K562 (cell line): Measurements from ENCODE around the gene C16orf95. TPM values are rescaled to one million over a fixed set of nuclear protein-coding genes. Genes with fewer than 3 reads are reported as not detected.

Source experiments
- CBX1 ChIP-seq: sonication (generic); IDR thresholded peaks from 2 replicates; pipeline ENCODE4 v1.6.1; 2016; ENCODE audit warnings: antibody characterized with exemption, low read depth, mild to moderate bottlenecking
- HNRNPH1 ChIP-seq: fragments of 200-400 bp; formaldehyde crosslinking; optimal IDR thresholded peaks from 2 replicates; pipeline ENCODE3; 2017; ENCODE audit warnings: low read depth, mild to moderate bottlenecking, low read length, moderate library complexity
- IRF1 ChIP-seq: sonication (generic); formaldehyde crosslinking; IDR thresholded peaks from 2 replicates; pipeline ENCODE4 v1.8.0; 2022; ENCODE audit warnings: missing genetic modification reagents, mild to moderate bottlenecking, borderline replicate concordance
- MGA ChIP-seq: fragments of 450-650 bp; IDR thresholded peaks from 2 replicates; pipeline ENCODE4 v1.6.1; 2016; ENCODE audit warnings: mild to moderate bottlenecking, moderate library complexity
- ZNF318 ChIP-seq, 2 experiments: fragments of 450-650 bp; IDR thresholded peaks; 2 replicates each; pipeline ENCODE4 v1.6.1; 2016; ENCODE audit warnings: mild to moderate bottlenecking in 2 of 2, borderline replicate concordance in 1 of 2, low read depth in 1 of 2, moderate library complexity in 1 of 2
- polyA plus RNA-seq, 8 experiments: library from polyadenylated mRNA; depleted of rRNA in 4 of 8; stranded (reverse) in 5 of 8; unstranded in 3 of 8; fragments of >200 nt; fragmentation: Nextera tagmentation in 2 of 8; fragmentation: Illumina TruSeq in 1 of 8; extraction: Ambion mirVana in 2 of 8; extraction: Trizol in 1 of 8; gene quantifications; 2 replicates each; pipeline versions ENCODE4 v1.2.1 to v1.2.3, GENCODE V29; 2011 to 2014; ENCODE audit warnings: inconsistent platforms in 1 of 8, missing spikeins in 1 of 8
- total RNA-seq, 7 experiments: library from RNA; depleted of rRNA in 6 of 7; stranded (reverse); fragments of >200 nt in 6 of 7; fragmentation: Illumina TruSeq in 2 of 7; extraction: Trizol in 2 of 7; gene quantifications; 2 replicates each; pipeline versions ENCODE4 v1.2.1 to v1.2.3, GENCODE V29; 2011 to 2021; ENCODE audit warnings: low replicate concordance in 1 of 7

C16orf95 gene
- total and polyA plus RNA-seq, 9 of the 15 experiments (the other 6 are each of a cell fraction or from before 2014, with no cell fraction given) = 6.5 to 20.5 (median 9.4) TPM

- TF ChIP-seq MGA = no peak
- TF ChIP-seq ZNF318 (IDR thresholded peaks at IDR 0.05; ENCODE audit: borderline replicate concordance in 1 of 2, low read depth in 1 of 2) = no peak
- no peak for TF ChIP-seq IRF1 (CRISPR knock-in tag)
- no peak for TF ChIP-seq HNRNPH1
- no peak for TF ChIP-seq CBX1
Measured at GRCh38 chr16:87276091-87276701, 41.0 kb downstream of the C16orf95 start (continued).
